CD4-positive, alpha-beta T cell treated with Interleukin-15 for 4 hours (primary cell): Measurements from ENCODE around the gene DOHH.
"Not testable (repeated sequence)": the region's sequence is repeated elsewhere in the genome, so short reads cannot be mapped to it uniquely, and the experiment has no call there.

Experiments
- DNase-seq: peaks from one replicate; pipeline ENCODE4 v3.0.0-alpha.2; 2020; ENCODE audit warnings: low spot score

The DOHH gene

DNA sequence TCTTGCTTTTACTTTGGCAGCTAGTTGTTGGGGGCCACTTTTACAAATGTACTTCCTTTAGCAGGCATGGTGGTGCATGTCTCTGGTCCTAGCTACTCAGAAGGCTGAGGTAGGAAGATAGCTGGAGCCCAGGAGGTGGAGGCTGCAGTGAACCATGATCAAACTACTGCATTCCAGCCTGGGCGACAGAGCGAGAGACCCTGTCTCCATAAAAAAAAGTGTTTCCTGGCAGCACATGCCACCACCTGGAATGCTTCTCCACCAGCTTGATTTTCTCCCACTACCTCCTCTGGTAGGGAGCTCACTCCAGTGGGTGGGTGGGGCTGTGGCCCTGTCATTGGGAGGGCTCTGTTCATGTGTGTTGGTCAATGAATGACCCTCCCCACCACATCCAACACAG lies 18.2 kb upstream of the DOHH start:
- no peak for DNase-seq

DNA sequence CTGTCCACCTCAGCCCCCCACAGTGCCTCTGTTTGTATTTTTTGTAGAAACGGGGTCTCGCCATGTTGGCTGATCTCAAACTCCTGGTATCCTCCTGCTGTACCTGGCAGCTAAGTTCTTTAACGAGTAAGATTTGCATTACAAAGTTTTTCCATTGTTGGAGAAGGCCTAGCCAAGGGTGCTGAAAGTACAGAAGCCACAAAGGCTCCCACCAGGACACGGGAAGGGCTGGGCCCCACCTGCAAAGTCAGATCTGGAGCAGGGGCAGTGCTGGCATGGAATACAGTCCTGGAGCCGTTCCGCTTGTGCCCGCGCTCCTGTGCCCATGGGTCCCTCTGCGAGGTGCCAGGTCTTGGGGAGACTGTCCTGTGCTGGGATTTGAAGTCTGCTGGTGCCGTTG lies 17.8 kb upstream of the DOHH start:
- DNase-seq, result no peak

DNA sequence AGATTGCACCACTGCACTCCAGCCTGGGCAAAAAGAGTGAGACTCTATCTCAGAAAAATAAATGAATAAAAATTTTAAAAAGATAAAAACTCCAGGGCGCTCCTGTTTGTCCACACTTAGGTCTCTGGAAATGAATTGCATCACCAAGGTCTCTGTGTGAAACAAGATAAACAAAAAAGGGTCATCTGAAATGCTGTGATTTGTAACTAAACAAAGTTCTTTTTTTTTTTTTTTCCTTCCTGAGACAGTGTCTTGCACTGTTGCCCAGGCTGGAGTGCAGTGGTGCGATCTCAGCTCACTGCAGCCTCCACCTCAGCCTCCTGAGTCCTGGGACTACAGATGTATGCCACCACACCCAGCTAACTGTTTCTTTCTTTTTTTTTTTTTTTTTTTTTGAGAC lies 17.2 kb upstream of the DOHH start:
- DNase-seq, result no peak

DNA sequence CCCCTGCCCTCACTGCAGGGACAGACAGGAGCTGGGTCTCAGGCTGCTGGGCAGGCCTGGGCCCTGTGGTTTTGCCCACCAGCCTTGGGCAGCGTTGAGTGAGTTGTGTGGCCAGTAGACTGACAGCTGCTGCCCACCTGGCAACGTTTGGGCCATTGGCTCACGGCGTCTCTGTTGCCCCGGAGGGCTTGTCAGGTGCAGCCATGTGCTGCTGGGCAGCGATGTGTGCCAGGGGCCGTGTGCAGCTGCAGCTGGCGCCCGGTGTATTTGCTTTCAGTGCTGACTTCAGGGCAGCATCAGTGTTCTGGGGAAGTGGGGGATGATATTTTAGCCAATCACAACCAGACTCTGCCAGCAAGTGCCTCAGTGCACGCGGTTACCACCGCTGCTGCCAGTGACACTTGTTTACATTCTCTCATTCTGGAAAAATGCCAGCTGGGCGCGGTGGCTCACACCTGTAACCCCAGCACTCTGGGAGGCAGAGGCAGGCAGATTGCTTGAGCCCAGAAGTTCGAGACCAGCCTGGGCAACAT lies 16.3 kb upstream of the DOHH start:
- peak; percentile 52 for DNase-seq

DNA sequence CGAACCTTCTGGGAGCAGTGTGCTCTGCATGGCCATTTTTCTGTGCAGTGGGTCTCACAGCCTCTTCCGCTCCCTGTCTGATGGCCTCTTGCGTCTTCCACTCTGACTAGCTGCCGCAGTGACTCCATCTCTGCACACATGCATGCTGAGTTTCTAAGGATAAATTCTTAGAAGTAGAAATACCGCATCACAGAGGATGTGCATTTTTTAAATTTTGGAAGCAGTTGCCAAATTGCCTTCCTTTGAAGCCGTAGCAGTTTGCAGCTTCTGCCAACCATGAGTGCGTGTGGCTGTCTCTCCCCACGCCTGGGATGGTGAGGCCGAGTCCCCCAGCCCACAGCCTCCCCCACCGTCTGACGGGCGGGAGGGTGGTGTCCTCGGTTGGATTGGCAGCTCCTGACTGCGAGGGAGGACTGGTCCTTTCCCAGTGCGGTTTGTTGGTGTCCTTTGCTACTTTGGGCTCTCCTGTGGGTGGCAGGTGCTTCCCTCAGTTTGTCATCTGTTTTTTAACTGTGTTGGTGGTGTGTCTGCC lies 15.5 kb upstream of the DOHH start:
- DNase-seq, result no peak

DNA sequence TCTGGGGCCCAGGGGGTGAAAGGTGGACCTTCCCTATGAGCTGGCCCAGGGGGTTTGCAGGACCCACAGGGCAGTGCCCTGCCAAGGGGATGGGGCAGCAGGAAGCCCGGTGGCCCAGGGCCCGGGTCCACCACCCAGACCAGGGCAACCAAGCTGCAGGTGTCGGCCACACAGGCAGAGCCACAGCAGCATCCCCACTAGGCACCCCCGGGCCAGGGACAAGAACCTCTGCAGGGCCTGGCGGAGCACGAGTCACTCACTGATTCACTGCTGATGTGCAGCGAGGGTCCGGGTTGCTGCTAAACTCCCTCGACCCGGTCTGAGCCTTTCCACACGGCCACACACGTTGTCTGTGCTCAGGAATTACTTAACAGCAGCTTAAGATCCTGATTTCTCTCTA lies 14.5 kb upstream of the DOHH start:
- DNase-seq, result no peak

DNA sequence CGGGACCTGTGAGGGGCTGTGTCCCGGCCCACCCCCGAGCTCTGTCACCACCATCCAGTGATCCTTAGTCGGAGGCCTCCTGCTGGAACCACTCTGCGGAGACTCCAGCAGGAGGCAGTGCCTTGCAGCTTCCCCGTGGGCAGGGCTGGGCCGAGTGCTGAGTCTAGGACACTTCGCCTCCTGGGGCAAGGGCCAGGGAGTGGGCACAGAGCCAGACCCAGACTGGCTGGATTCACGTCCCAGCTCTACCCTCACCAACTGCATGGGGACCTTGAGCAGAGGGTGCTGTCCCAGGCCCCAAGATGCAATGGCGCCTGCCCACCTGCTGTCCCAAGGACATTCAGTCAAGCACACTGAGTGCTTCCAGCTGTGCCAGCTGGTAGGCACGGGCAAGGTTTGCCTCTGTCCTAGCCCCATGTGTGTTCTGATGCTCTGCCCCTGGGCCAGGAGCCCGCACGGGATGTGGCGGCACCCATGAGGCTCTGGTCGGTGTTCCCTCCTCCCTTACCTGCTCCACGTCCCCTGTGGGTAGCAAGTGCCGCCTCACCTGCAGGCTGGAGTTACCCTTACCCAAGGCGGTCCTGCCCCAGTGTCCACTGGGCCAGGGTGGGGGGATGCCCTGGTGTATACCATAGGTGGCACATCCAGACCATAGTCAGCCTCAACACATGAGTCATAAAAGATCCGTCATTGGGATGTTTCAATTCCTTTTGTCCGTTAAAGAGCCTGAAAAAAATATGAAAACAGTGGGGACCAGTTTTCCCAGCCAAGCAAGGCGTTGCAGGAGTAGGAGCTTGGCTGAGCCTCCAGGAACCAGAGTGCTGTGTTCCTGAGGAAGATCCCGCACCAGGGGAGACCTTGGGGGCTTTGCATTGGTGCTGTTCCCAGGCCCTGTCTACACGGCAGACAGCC lies 13.0 kb upstream of the DOHH start:
- DNase-seq, result no peak

DNA sequence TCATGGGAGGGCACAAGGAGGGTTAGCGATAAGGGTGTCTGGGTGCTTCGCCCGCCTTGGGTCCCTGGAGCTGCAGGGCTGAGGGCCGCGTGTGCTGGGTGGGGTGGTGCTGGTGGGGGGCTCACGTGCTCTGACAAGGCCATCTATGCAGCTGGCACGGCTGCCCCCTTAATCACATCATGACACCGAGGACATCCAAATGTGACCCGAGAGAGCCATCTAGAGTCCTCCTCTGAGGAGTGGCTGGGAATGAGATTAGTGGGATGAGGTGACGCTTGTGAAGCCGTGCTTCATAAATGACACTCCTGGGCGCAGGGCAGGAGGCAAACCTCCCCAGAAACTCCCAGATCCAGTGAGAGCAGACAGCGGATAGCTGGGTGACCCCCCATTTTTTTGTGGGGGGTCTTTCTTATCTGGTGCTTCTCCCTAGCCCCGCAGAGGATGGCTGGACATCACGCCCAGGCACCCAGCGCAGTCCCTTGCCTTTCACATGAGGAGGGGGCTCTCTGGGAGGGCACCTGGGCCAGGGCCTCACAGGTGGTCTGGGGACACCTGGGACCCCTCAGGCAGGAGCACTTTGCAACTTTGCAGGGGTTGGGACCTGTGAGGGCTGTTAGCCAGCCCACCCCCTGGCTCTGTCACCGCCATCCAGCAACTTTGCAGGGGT lies 12.2 kb upstream of the DOHH start:
- no peak for DNase-seq

DNA sequence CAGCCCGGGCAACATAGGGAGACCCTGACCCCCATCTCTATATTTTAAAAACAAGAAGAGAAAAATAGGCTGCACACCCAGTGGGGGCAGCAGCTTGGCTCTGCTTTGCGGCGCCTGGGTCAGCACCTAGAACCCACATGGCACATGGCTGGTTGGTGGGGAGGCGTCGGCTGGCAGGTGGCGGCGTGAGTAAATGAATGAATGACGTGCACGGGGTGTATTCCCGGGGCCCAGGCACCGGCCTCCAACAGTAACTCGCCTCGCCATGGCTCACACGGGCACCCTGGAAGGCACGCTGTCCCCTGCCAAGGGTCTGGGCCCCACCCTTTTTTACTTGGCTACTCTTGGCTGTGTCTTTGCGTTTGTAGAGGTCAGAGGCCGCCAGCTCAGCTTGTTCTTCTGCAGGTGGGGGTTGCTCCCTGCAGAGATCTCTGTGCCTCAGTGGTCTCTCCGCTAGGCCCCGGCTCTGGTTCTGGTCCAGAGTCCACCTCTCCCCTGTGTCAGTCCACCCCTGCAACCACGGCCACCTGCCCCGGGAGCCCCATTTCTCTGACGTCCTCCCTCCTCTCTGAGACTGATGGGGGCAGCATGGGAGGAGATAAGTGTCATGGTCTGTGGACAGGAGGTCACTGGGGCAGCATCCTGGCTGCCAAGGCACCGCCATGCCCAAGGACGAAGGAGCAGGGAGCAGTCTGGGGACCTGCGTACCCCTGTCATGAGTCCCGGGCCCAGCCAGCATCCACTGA lies 11.2 kb upstream of the DOHH start:
- no peak for DNase-seq

DNA sequence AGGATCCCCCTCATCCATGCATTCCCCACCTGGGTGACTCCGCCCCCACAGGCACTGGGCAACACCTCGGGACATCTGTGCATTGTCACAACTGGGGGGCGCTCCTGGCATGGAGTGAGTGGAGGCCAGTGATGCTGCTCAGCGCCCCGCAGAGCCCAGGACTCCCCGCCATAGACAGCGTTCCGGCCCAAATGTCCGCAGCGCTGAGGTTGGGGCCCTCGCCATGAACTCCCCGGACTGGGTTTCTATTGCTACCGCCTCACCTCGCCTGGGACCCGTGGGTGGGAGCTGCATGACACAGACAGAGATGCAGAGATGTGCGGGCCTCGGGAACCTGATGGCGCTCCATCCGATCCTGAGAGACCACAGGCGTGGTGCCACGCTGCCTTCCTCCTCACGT lies 10.3 kb upstream of the DOHH start:
- DNase-seq, result no peak

DNA sequence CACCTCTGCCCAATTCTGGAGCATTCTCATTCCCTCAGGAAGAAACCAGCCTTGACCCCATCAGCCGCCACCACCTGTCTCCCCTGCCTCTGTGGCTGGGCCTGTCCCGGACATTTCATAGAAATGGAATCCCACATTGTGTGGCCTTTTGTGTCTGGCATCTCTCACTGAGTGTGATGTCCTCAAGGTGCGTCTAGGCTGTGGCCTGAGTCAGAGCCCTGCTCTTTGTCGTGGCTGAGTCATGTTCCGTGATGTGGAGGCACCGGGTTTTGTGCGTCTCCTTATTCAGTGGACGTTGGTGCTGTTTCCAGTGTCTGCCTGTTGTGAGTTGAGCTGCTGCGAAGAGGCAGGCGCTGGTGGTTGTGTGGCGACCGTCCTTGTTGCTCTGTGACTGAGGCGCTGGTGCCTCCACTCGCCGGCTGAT lies 9.1 kb upstream of the DOHH start:
- peak; percentile 16 for DNase-seq

DNA sequence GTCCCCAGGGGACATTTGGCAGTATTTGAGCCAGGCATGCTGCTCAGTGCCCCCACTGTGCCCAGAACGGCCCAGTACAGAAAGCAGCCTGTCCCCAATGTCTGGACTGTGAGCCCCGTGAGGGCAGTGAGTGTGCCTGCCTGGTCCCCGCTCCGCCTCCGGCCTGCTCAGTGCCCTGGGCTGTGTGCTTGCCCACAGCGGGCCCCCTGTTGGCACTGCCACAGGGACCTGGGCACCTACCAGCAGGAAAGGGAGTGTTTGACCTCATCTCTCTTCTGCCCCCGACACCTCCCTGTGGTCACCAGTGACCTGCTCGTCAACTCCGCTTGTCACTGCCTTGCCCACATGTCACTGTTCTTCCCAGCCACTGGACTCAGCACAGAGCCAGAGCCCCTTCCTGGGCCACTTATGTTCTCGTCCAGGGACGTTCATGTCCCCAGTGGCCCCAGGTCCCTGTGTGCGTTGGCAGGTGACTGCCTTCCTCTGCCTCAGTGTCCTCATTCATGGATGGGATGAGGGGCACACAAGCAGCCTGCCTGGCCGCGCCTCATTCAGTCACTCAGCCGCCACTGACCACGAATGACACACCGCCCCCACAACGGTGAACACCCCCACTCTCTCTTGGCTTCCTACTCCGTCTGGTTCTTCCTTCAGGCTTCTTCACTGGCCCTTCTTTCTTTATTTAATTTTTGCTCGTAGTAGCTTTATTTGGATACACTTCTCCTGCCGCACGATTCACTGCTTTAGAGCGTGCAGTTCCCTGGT lies 8.5 kb upstream of the DOHH start:
- DNase-seq, result no peak

DNA sequence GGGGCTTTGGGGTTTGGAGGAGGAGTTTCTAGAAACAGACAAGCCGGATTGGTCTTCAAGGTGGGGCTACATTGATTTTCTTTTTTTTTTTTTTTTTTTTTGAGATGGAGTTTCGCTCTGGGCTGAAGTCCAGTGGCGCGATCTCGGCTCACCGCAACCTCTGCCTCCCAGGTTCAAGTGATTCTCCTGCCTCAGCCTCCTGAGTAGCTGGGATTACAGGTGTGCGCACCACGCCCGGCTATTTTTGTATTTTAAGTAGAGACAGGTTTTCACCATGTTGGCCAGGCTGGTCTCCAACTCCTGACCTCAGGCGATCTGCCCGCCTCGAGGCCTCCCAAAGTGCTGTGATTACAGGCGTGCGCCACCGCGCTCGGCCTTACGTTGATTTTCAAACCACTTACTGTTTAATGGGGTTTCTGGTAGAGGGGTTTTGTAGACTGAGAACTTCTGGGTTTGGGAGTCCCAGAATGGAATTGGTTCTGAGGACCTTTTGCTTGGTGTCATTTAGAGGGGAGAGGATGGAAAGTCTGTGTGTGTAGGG lies 7.7 kb upstream of the DOHH start:
- DNase-seq, result not testable (repeated sequence)

DNA sequence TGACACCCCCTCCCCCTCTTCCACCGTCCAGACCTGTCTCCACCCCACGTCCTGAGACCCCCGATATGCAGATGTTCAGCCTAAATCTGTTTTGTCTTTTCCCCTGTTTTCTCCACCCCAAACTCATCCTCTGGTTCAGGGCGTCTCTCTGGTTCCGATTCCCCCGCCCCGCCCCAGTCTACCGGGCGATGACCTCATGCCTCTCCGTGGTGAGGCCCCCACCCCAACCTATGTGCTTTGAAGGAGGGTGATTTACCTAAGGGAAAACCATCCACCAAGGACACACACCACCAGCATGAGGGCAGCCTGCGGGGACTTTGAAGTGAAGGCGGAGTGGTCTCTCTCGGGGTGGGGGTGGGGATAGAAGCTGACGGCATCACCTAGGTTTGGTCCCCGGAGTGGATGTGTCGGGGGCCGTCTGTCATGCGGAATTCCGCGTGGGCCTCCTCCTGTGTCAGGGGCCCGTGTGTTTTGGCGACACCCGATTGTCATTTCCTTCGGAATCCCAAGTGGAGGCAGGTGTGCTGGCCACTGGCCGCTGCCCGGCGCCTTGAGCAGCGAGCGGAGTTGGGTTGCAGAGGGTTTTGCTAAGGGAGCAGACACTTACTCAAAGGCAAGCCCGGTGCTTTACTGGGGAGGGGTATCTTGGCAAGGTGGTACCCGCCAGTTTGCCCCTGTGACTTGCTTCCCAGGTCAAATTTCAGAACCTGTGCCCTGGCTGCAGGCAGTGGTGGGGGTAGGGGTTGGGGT lies 7.1 kb upstream of the DOHH start:
- peak; percentile 50 for DNase-seq

DNA sequence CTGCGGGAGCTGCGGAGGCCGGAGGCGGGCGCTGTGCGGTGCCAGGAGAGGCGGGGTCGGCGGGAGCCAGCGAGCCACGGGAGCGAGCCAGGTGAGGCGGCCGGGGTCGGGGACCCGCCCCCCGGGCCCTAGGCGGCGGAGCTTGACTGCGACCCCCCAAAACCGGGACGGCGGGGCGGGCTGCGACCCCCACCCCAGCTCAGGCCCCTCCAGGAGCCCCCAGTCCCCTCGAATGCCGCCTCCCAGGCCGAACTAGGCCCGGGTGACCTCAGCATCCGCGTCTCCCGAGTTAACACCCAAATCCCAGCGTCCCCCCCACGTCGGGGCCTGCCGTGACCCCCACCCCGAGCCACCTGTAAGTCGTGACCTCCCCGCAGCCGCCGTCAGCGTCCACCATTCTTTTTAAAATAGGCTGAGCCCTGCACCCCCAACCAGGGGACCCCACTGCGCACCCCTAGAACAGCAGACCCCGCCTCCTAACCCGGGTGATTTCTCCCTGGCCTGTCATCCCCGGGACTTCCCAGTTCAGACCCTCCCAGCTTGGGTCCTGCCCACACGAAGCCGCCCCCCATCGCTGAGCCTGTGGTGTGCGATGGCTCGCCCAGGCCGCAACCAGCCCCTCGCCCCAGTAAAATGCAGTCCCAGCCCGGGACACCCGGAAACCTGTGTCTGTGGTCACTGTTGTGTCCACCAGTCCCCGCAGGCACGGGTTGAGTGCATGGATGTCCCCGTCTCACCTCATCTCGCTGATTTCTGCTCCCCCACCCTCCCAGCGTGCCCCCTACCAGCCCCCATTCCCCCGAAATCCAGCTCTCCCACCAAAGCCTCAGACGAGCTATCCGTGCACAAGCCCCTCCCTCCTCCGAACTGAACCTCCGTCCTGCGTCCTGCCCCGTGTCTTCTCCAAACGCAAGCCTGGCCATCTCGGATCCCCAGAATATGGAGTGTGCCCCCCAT lies 6.2 kb upstream of the DOHH start:
- DNase-seq, result peak; percentile 26

DNA sequence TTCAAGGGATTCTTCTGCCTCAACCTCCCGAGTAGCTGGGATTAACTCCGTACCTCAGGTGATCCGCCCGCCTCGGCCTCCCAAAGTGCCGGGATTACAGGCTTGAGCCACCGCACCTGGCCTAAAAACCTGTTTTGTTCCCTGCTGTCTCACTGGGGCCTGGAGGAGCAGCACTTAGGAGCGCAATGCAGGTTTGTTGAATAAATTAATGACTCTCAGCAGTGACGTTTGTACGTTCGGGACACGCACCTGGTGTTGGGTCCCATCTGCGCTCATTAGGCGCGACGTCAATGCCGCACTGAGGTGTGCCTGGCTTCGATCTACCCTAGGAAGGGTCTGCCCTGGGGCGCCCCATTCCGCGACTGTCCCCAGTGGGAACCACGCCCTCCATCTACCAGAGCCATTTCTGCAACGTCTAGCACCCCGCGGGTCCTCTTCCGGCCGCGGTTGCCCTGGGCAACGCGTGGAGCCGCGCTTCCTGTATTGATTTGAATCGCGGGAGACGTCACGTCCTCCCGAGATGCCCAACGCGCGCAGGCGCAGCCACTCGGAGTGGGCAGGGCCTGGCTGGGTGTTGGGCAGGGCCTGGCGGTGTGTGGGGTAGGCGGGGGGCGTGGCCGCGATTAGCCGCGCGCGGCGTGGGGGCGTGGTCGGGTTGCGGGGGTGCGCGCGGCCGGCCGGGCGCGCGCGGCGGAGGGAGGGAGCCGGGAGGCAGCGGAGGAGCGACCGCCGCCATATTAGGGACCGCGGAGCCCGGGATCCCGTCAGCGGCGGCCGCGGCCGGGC lies 5.3 kb upstream of the DOHH start, which contains the start of gene FZR1:
TSS of gene FZR1 (plus strand) at position 714 of the 786 bp plus-strand sequence. CDS start 16,679 bp downstream, outside the sequence.
- DNase-seq, result peak; percentile 100

DNA sequence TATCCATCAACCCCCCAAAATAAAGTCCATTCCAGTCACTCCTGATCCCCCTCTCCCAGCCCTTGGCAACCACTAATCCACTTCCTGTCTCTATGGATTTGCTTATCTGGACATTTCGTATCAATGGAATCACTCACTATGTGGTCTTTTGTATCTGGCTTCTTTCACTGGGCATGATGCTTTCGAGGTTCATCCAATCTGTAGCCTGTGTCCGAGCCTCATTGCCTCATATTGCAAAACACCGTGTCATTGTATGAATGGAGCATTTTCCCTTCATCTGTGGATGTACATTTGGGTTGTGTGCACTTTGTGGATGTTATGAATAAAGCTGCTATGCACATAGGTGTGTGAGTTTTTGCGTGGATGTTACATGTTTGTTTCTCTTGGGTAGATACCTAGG lies 4.3 kb upstream of the DOHH start:
- DNase-seq, result no peak

DNA sequence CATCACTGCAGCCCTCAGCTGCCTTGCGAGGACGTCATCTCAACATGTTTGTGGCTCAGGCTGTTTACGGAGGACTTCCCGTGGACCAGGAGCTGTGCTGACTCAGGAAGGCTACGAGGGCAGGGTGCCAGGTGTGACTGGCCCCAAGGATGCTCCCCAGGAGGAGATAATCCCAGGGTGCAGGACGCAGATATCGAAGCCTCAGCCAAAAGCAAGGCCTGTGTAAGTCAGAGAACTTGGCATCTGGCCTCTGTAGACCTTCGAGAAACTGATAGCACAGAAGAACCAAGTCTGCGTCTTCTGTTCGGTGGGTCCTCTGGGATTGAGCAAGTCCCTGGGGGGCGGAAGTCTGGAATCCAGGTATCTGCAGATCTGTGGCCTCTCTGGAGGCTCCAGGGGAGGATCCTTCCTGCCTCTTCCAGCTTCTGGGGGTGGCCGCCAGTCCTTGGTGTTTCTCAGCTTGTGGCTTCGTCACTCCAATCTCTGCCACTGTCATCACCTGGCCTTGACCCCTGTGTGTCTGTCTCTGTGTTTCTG lies 2.6 kb upstream of the DOHH start:
- DNase-seq, result no peak
